ENCODE results near the gene CBL. TPM values are rescaled to one million over a fixed set of nuclear protein-coding genes. Genes with fewer than 3 reads are reported as not detected.
A peak's percentile ranks its signal among the peaks of the same experiment; 100 is the strongest.

Gene CBL
- total RNA-seq, 1 experiment from 2014 or later = 45.6 TPM

DNA sequence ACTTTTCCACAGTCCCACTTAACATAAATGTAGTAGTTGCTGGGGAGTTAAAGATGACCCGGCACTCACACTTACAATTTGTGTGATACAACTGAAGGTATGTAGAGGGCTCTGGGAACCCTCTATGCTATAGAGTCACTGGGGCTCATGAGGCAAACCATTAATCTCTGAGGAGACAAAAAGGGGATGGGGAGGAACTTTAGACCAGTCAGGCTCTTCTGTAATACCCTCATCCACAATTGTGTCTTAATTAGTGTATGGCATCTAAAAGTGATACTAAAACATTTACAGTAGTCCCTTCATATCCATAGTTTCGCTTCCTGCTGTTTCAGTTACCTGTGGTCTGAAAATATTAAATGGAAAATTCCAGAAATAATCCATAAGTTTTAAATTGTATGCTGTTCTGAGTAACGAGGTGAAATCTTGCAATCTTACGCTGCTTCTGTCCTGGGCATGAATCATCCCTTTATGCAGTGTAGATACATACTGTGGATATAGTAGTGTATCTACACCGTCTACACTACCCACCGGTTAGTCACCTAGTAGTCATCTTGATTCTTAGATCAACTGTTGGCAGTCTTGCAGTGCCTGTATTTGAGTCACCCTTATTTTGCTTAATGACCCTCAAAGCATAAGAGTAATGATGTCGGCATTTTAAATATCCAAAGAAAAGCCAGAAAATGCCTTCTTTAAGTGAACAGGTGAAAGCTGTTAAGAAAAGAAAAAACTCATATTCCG, 12.2 kb downstream of the CBL start:
- DNase-seq (ENCODE audit: low spot score) = no peak
- Mint-ChIP-seq H3K36me3 (no peaks in the 10 kb centered on the region), H3K27ac (peak overlapping the region; percentile 10; the same call in 1 of the 2 replicates), H3K9me3 (no peaks in the 10 kb centered on the region), H3K4me3 (no peak overlapping the region), H3K4me1 (0 out of 2 replicates have a peak, but pooled peaks cover 5% of the 10 kb centered on the region), H3K27me3 (ENCODE audit: low read depth) (no peaks in the 10 kb centered on the region)
- no peak for ATAC-seq
- TF ChIP-seq SOX15 (CRISPR knock-in tag; IDR thresholded peaks at IDR 0.05) (no peak), ELF4 (CRISPR knock-in tag; IDR thresholded peaks at IDR 0.05; ENCODE audit: low read depth) (no peak), IRF2 (CRISPR knock-in tag; IDR thresholded peaks at IDR 0.05; ENCODE audit: borderline replicate concordance, low read depth) (no peak), ZNF232 (CRISPR knock-in tag; IDR thresholded peaks at IDR 0.05) (no peak), NFYB (CRISPR knock-in tag; conservative IDR thresholded peaks at IDR 0.05; ENCODE audit: low read depth) (no peak), ZNF138 (CRISPR knock-in tag; conservative IDR thresholded peaks at IDR 0.05) (no peak), SMAD4 (CRISPR knock-in tag; IDR thresholded peaks at IDR 0.05) (no peak), FOXP1 (CRISPR knock-in tag; IDR thresholded peaks at IDR 0.05; ENCODE audit: borderline replicate concordance) (no peak)
- TF ChIP-seq, protein P1, sequence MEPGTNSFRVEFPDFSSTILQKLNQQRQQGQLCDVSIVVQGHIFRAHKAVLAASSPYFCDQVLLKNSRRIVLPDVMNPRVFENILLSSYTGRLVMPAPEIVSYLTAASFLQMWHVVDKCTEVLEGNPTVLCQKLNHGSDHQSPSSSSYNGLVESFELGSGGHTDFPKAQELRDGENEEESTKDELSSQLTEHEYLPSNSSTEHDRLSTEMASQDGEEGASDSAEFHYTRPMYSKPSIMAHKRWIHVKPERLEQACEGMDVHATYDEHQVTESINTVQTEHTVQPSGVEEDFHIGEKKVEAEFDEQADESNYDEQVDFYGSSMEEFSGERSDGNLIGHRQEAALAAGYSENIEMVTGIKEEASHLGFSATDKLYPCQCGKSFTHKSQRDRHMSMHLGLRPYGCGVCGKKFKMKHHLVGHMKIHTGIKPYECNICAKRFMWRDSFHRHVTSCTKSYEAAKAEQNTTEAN (CRISPR knock-in tag; IDR thresholded peaks at IDR 0.05) = no peak
- TF ChIP-seq, protein P2, sequence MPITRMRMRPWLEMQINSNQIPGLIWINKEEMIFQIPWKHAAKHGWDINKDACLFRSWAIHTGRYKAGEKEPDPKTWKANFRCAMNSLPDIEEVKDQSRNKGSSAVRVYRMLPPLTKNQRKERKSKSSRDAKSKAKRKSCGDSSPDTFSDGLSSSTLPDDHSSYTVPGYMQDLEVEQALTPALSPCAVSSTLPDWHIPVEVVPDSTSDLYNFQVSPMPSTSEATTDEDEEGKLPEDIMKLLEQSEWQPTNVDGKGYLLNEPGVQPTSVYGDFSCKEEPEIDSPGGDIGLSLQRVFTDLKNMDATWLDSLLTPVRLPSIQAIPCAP (CRISPR knock-in tag; IDR thresholded peaks at IDR 0.05) = no peak
- TF ChIP-seq, protein P3, sequence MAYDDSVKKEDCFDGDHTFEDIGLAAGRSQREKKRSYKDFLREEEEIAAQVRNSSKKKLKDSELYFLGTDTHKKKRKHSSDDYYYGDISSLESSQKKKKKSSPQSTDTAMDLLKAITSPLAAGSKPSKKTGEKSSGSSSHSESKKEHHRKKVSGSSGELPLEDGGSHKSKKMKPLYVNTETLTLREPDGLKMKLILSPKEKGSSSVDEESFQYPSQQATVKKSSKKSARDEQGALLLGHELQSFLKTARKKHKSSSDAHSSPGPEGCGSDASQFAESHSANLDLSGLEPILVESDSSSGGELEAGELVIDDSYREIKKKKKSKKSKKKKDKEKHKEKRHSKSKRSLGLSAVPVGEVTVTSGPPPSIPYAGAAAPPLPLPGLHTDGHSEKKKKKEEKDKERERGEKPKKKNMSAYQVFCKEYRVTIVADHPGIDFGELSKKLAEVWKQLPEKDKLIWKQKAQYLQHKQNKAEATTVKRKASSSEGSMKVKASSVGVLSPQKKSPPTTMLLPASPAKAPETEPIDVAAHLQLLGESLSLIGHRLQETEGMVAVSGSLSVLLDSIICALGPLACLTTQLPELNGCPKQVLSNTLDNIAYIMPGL (CRISPR knock-in tag; IDR thresholded peaks at IDR 0.05) = no peak
- TF ChIP-seq, protein P4, sequence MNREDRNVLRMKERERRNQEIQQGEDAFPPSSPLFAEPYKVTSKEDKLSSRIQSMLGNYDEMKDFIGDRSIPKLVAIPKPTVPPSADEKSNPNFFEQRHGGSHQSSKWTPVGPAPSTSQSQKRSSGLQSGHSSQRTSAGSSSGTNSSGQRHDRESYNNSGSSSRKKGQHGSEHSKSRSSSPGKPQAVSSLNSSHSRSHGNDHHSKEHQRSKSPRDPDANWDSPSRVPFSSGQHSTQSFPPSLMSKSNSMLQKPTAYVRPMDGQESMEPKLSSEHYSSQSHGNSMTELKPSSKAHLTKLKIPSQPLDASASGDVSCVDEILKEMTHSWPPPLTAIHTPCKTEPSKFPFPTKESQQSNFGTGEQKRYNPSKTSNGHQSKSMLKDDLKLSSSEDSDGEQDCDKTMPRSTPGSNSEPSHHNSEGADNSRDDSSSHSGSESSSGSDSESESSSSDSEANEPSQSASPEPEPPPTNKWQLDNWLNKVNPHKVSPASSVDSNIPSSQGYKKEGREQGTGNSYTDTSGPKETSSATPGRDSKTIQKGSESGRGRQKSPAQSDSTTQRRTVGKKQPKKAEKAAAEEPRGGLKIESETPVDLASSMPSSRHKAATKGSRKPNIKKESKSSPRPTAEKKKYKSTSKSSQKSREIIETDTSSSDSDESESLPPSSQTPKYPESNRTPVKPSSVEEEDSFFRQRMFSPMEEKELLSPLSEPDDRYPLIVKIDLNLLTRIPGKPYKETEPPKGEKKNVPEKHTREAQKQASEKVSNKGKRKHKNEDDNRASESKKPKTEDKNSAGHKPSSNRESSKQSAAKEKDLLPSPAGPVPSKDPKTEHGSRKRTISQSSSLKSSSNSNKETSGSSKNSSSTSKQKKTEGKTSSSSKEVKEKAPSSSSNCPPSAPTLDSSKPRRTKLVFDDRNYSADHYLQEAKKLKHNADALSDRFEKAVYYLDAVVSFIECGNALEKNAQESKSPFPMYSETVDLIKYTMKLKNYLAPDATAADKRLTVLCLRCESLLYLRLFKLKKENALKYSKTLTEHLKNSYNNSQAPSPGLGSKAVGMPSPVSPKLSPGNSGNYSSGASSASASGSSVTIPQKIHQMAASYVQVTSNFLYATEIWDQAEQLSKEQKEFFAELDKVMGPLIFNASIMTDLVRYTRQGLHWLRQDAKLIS (CRISPR knock-in tag; IDR thresholded peaks at IDR 0.05; ENCODE audit: borderline replicate concordance) = no peak
- TF ChIP-seq, protein P5, sequence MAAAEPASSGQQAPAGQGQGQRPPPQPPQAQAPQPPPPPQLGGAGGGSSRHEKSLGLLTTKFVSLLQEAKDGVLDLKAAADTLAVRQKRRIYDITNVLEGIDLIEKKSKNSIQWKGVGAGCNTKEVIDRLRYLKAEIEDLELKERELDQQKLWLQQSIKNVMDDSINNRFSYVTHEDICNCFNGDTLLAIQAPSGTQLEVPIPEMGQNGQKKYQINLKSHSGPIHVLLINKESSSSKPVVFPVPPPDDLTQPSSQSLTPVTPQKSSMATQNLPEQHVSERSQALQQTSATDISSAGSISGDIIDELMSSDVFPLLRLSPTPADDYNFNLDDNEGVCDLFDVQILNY (CRISPR knock-in tag; IDR thresholded peaks at IDR 0.05) = no peak
- TF ChIP-seq, protein P6, sequence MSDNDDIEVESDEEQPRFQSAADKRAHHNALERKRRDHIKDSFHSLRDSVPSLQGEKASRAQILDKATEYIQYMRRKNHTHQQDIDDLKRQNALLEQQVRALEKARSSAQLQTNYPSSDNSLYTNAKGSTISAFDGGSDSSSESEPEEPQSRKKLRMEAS (CRISPR knock-in tag; IDR thresholded peaks at IDR 0.05) = no peak
- TF ChIP-seq, protein P7, sequence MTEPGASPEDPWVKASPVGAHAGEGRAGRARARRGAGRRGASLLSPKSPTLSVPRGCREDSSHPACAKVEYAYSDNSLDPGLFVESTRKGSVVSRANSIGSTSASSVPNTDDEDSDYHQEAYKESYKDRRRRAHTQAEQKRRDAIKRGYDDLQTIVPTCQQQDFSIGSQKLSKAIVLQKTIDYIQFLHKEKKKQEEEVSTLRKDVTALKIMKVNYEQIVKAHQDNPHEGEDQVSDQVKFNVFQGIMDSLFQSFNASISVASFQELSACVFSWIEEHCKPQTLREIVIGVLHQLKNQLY (CRISPR knock-in tag; IDR thresholded peaks at IDR 0.05) = no peak
- TF ChIP-seq, protein P8, sequence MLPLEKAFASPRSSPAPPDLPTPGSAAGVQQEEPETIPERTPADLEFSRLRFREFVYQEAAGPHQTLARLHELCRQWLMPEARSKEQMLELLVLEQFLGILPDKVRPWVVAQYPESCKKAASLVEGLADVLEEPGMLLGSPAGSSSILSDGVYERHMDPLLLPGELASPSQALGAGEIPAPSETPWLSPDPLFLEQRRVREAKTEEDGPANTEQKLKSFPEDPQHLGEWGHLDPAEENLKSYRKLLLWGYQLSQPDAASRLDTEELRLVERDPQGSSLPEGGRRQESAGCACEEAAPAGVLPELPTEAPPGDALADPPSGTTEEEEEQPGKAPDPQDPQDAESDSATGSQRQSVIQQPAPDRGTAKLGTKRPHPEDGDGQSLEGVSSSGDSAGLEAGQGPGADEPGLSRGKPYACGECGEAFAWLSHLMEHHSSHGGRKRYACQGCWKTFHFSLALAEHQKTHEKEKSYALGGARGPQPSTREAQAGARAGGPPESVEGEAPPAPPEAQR (CRISPR knock-in tag; IDR thresholded peaks at IDR 0.05) = no peak
- CTCF ChIA-PET = no interaction called here
- POLR2A ChIA-PET = no interaction called here
